Neural progenitor cell (in vitro differentiated cells): ENCODE measurements around the gene DLG2.

ENCODE experiments used
- EZH2phosphoT487 ChIP-seq: fragments of 200-600 bp; sonication (generic); IDR thresholded peaks from 2 replicates; pipeline ENCODE4 v1.6.1; 2017; ENCODE audit warnings: antibody characterized with exemption
- TF ChIP-seq, protein P1 (sequence below): fragments of 200-600 bp; sonication (generic); IDR thresholded peaks from 2 replicates; pipeline ENCODE4 v1.5.1; 2017; ENCODE audit warnings: antibody characterized with exemption, mild to moderate bottlenecking

- TF ChIP-seq, protein P1, sequence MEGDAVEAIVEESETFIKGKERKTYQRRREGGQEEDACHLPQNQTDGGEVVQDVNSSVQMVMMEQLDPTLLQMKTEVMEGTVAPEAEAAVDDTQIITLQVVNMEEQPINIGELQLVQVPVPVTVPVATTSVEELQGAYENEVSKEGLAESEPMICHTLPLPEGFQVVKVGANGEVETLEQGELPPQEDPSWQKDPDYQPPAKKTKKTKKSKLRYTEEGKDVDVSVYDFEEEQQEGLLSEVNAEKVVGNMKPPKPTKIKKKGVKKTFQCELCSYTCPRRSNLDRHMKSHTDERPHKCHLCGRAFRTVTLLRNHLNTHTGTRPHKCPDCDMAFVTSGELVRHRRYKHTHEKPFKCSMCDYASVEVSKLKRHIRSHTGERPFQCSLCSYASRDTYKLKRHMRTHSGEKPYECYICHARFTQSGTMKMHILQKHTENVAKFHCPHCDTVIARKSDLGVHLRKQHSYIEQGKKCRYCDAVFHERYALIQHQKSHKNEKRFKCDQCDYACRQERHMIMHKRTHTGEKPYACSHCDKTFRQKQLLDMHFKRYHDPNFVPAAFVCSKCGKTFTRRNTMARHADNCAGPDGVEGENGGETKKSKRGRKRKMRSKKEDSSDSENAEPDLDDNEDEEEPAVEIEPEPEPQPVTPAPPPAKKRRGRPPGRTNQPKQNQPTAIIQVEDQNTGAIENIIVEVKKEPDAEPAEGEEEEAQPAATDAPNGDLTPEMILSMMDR: no peak
- TF ChIP-seq EZH2phosphoT487: no peak
Measured at GRCh38 chr11:85665733-85666132, 38.6 kb upstream of the DLG2 start.
